GM19467 (cell line): ENCODE measurements around the gene PNLIPRP2.

Source experiments
- ATAC-seq: cut with Tn5 transposase; IDR thresholded peaks from one replicate; pipeline ENCODE4 v1.9.1; 2021; ENCODE audit warnings: mild to moderate bottlenecking, moderate library complexity; ENCODE audit not compliant: unreplicated experiment

Gene PNLIPRP2

DNA sequence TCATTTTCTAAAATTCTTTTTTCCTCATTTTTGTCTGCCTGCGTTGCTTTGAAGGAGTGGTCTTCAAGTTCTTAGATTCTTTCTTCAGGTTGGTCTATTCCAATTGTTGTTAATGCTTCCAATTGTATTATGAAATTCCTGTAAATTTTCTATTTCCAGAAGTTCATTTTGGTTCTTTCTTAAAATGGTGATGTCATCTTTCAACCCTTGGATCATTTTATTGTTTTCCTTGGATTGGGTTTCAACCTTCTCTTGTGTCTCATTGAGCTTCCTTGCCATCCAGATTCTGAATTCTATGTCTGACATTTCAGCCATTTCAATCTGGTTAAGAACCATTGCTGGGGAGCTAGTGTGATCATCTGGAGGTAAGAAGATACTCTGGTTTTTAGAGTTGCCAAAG lies 33.1 kb downstream of the PNLIPRP2 start:
- ATAC-seq = no peak

DNA sequence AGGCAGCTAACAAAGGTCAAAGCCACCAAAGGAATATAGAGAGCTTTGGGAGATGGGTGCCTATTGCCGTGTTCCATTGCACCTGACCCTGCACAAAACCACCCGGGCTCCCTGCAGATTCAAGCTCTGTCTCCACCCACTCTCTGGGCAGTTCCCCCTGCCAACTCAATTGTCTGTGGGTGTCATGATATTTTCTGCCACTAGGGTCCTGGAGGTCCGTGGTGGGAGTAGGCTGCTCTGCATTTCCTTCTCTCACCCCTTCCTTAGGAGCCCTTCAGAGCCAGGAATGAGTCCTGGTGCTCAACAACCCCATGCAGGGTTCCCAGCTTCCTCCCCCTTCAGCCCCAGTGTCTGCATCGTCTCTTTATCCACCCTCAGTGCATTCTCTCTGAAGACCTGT lies 34.1 kb downstream of the PNLIPRP2 start:
- ATAC-seq = peak; percentile 74

DNA sequence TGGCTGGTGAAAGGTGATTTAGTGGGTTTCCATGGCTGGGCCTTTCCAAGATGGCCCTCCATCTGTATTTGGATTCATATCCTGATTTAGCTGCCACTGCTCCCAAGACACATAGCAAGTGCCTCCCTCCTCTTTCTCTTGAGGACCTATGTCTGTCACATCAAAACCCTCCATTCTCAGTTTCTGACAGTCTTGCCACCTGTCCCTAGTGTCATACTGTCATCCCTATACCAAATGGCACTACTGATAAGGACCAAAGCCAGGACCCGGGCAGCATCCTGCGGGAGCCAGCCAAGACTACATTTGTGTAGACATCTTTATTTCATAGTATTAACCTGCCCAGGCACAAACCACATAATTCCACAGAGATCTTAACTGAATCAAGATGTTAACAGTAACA lies 34.8 kb downstream of the PNLIPRP2 start:
- no peak for ATAC-seq

DNA sequence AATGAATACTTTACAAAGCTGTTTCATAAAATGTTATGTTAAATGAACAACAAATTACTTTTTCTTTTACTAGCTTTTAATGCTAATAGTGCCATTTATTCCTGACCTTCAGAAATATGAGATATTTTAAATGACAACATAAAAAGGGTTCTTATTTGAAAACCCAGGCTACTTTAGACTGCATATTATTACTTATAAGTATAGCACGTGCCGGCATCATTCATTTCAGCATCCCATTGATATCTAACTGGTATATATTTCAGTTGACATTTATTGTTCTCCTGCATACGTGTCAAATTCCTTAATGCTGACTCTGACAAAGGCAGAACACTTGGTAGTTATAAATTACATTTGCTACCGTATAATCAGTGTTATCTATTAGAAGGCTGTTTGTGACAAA lies 35.3 kb downstream of the PNLIPRP2 start:
- no peak for ATAC-seq

DNA sequence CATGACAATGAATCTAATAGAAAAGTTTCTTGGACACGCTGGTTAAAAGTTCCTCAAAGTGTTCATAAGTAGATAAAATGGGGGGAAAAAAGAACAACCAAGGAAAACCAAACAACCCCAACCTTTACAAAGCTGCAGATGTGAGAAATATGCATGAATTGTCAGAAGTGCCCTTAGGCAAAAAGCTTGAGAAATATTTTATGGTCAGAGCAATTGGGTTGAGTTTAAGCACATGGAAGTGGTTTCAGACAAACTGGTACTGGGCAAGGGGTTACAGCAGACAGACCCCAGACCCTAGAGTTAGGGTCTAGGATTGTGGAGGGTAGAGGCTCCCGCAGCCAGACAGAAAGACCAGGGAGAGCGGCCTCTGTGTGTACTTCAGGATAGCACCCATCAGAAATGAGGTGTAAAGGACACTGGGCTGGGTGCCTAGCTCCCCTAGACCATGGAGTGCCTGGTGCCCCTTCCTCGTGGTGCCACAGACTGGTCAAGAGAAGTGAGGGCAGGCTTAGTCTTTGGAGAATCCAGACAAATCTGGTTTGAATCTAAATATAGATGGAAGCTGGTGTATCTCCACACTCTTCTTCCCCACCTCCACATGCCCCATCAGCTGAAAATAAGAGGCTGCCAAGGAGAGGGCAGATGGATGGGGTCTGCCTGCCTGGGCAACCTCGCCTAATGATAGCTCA lies 37.3 kb downstream of the PNLIPRP2 start:
- ATAC-seq = no peak

DNA sequence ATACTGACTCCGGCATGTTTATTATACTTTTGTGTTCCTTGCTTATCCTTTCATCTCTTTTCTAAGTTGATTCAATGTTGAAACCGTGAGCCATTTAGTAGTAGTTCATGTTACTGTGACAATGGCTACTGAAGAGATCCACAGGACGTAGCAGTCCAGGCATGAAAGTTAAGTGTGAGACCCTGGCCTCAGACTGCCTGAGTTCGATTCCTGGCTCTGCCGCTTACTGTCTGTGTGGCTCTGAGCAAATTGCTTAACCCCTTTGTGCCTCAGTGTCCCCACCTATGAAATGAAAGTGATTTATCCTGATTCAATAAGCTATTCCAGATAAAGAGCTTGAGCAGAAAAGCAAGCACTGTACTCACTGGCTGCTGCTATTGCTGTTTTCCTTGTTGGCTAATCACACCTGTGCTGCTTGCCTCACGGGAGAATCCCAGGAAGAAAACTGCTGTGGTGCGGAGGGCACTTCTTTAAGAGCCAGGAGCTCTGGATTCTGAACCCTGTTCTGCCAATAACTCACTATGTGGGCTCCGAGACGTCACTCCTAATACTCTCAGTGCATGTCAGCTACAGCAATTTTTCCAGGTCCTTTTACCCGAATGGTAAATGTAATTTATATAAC lies 38.4 kb downstream of the PNLIPRP2 start:
- ATAC-seq = no peak

DNA sequence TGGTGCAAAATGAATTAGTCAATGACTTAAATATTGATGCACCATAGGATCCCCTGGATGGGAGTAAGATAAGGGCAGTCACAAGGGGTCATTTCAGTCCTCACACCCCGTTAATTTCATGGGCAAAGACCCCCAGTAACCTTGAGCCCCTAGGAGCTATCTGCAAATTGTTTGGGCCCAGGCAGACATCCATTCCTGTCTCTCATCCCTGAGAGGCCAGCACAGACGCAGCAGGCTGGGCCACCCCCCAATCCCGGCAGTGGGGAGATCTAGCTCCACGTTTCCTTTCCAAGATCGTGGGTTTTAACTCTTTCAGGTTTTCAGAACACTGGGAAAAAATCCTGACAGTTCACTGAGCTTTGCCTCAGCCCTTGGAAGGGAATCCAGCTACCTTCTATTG lies 40.1 kb downstream of the PNLIPRP2 start:
- no peak for ATAC-seq

DNA sequence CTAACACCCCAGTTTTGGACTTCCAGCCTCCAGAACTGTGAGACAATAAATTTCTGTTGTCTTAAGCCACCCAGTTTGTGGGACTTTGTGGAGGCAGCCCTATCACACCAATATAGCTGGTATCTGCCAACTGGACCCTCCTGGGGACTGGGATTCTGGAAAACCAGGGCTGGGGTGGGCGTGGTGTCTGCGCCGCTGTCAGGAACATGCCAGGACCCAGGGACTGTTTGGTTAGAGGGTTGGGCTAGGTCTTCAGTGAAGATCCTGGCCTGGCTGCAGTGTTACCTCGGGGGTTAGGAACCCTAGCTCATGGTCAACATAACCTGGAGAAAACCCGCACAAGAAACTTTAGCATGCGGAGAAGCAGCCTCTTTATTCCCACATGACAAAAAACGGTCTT lies 42.6 kb downstream of the PNLIPRP2 start:
- no peak for ATAC-seq

DNA sequence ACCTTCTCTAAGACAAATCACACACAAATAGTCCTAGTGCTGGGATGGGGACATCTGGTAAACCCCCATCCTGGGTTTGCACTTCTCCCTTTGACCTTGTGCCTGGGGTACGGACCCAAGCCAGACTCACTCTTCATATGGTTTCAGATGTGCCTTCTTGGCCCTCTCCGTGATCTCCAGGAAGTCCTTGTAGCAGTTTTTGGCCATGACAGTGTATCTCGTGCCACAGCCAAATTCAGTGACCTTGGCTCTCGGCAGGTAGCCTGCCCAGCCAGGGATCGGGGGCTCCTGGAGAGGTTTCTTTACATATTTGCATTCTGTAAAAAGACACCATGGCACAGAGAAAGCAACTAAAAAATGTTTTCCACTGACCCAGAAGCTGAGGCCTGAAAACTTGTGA lies 43.9 kb downstream of the PNLIPRP2 start:
- ATAC-seq = no peak

DNA sequence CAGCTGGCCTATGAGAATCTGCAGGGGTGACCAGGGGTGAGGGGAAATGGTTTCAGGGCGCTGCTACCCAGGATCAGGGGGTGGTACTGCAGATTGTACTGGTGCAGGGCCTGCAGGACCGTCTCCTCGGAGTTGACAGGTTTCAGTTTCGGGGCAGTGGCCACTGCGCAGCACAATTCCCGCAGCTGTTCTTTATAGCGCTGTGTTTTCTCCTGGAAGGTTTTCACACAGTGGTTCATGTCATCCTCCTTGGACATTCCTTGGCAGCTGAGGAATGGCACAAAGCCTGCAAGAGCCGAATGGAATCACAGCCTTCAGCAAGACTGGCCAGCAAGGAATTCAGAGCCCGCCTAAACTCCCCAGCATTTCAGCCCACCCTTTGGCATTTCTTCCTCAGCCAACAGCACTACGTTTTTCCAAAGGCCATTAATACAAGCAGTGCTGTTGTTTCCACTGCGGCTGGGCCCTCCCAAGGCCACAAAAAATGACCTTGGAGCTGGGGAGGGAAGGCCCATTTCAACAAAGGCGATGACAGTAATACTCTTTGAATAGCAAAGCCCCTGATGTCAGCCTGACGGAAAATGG lies 44.9 kb downstream of the PNLIPRP2 start:
- no peak for ATAC-seq

DNA sequence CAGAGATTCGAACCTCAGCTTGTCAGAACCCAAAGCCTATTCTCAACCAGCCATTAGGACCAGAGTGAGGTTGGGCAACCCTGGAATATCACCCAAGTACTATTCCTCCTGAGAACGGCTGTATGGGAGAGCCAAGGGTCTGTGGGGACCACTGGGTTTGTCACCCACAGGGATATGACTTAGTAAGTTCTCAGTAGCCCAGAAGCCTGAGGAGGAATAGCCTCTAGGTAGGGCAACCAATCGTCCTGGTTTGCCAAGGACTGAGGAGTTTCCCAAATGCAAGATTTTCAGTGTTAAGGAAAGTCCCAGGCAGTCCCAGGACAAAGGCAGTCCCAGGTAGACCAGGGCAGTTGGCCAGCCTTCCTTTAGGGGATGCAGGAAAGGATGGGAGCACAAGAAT lies 46.7 kb downstream of the PNLIPRP2 start:
- ATAC-seq = no peak

DNA sequence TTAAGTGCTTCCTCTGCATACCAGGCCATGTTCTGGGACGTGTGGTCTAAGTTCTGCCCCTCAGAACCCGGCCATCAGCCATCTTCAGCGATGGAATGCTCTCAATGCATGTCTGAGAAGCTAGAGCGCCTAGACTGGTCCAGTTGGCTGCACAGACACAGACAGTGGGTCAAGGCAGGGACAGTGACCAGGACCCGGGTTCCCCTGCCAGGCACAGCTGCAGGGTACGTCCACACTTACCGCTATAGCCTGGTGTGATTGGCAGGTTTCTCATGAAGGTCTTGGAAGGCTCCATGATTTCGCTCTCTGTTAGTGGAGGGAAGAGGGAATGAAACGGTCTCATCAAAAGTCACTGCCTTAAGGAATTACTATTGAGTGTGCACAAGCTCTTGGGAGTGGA lies 47.3 kb downstream of the PNLIPRP2 start:
- no peak for ATAC-seq

DNA sequence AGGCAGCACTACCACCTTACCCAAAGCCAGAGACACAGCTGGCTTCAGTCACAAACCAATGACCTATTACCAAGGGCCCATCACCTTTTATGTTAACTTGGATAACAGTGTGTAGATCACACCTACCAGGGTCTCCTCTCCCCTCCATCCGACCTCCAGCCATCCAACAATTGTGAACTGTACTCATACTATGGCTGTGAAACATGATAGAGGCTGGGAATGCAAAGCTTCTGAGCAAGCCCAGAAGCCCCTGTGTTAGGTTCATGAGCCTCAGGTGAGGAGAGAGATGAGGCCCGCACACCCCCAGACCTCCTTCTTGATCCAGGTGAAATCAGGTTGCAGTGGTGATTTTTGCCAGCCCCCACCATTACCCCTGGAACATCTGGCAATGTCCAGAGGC lies 47.7 kb downstream of the PNLIPRP2 start:
- no peak for ATAC-seq

DNA sequence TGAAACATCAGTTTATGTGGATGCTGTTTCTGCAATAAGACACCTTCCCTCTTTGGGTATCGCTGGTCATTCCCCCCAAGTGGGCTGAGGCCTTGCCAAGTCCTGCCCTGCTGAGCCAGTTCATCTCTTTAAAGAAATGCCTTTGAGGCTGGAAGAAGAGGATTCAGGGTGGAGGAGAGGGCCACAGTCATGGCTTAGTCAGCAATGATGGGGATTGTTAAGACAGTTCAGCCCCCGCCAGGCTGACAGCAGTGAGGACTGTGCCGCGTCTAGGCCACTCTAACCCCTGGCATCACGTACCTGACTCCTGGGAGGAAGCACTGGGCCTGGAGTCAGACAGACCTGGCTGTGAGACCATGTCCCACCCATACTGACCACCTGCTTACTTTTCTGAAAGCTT lies 48.3 kb downstream of the PNLIPRP2 start:
- no peak for ATAC-seq

DNA sequence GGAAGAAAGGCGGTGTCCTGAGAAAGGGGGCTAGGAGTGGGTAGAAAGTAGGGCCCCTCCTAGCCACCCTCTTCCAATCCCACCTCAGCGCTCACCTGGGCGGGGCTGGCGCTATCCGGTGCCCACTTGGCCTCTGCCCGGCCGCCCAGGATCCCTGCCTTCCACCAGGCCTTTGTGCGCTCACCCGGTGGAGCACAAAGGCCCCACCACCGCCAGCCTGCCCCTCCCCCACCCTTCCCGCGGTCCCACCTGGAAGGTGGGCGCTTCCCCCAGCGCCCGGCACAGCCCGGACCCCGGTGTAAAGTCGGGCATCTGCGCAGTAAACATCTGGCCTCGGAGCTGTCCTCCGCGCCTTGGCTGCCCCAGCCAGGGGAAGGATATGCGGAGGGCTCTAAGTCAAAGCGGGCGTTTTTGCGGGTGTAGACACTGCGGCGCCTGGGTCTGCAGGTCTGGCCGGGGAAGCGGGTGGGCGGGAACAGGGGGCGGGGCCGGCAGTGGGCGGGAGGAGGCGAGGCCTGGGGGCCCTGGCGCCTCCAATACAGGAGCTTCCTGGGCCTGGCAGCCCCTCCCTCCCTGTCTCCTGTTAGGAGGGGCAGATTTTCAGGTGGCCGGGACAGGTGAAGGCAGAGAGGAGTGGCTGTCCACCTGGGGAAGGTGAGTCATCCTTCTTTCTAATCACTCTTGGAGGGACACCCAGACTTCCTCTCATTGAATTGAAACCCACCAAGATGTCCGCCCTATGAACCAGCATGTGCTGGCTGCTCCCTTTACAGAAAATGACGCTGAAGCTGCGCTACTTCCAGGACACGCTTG lies 49.3 kb downstream of the PNLIPRP2 start:
- ATAC-seq = no peak

DNA sequence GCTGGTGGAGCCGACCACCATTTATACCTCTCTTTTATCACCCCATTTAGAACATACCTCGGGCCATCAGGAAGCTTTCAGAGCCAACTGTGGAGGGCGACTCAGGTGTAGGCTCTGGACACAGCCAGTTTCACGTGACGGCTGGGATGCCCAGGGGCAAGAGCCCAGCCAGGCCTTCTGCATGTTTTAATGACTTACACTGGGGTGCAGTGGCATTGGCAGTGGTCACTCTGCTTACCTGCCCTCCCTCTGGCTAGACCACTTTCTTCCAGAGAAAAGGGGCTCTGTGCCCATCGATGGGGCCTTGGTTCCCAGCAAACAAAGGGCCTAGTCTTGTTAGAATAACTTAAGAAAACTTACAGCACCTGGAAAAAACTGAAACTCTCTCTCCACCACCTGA lies 50.0 kb downstream of the PNLIPRP2 start:
- ATAC-seq = no peak

DNA sequence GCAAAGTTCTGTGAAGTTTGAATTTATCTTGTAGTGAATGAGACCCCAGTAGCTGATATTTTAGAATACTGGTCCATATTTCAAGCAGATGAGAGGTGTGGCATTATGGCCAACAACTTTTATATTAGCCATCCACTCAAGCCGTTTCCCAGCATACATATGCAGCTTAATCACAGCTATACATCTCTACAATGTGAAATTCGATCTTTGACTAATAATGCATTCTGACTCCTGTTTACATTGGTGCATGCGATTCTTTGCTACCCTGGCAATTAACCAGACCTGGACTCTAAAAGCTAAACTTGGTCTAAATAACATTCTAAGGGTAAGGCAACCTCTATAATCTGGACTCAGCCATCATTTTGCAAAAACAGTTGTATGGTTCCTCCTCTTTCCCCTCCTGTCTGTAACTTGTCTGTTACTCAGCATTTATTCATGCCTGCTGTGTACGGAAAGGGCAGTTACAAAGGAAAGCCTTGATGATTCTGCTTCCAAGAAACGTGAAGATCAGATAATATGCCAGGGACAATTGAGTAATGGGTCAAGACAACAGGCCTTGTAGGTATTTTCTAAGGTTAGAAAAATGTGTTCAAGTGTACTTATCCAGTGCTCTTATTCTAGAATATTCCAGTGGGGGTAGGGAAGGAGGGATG lies 50.6 kb downstream of the PNLIPRP2 start:
- ATAC-seq = no peak

DNA sequence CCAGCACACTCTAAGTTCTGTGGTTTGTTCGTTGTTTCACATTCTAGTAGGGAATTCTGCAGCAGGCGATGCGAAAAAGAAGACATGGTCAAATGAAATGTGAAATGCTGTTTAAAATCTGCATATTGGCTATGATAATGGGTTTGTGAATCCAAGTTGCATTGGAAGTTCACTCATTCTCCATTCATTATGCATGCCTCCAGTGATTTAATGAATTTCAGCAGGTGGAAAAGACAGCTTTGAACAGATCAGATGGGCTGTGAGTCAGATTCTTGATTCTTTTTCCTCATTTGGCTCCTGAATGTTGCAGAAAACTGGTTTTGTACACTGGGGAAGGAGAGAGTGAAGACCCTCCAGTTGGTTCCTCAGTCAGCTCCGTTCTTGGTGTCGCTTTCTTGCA lies 52.1 kb downstream of the PNLIPRP2 start:
- no peak for ATAC-seq

DNA sequence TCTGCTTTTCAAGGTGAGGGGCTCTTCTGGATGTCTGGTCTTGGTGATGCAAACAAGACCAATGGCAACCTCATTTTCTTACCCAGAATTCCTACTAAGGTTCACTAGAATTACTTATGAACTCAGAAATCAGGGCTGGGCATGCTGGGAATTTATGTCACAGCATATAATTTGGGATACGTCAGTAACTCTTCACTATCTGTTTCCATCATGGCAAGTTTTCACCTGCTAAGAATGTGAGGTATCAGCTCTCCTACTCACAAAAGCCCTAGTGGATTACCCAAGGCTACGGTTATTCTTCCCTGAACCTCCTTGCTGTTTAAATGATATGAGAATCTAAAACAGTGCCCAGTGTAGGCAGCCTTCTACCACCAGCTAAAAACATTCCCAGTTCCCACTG lies 53.1 kb downstream of the PNLIPRP2 start:
- no peak for ATAC-seq

DNA sequence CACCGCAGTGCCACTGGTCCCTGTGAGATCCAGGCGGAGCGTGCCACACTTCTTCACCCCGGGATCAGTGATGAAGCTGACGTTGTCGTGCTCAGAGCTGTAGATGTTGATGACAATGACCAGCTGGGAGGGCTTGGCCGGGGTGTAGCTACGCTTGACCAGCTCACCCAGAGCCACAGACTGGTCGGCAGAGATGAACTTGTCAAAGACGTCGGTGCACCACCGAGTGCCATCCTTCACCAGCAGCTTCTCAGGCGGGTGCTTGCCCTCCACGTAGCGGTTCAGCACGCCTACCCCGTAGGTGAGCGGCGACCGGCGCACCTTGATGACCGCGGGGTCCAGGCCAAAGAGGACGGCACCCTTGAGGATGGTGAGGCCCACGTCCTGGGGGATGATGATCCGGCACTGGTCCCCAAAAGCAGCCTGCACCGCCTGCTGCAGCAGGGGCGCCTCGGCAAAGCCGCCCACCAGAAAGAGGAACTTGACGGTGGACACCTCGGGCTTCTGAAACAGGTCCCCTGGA lies 54.2 kb downstream of the PNLIPRP2 start:
- no peak for ATAC-seq

DNA sequence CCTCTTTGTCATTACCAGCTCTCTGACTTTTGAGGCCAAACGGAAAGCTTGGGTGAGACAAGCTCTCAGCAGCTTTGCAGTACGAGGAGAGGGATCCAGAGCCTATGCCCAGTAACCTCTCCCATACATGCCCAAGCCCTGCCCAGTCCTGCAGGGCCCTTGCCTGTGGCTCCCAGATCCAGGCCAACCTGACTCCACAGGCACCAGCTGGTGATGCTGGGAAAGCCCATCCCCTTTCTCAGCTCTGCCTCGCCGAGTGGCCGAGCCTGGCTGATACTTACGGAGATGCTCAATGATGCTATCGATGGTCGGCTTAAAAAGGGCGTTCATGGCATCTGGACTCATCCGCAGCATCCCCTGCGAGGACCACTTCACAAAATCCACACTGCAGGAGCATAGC lies 55.4 kb downstream of the PNLIPRP2 start:
- ATAC-seq = no peak
